DND-41 (cell line): ENCODE data around the gene HMGXB3.

ENCODE experiments used
- CTCF ChIP-seq: IDR thresholded peaks from 2 replicates; pipeline ENCODE4 v1.5.1; 2012; ENCODE audit warnings: borderline replicate concordance, low read length, moderate library complexity, mild to moderate bottlenecking; ENCODE audit not compliant: poor library complexity, severe bottlenecking; ENCODE audit errors: extremely low read depth
- EZH2 ChIP-seq: IDR thresholded peaks from 3 replicates; pipeline ENCODE4 v1.6.1; 2012; ENCODE audit warnings: borderline replicate concordance, low read depth, mild to moderate bottlenecking, moderate library complexity, low read length, inconsistent platforms; ENCODE audit not compliant: severe bottlenecking

DNA sequence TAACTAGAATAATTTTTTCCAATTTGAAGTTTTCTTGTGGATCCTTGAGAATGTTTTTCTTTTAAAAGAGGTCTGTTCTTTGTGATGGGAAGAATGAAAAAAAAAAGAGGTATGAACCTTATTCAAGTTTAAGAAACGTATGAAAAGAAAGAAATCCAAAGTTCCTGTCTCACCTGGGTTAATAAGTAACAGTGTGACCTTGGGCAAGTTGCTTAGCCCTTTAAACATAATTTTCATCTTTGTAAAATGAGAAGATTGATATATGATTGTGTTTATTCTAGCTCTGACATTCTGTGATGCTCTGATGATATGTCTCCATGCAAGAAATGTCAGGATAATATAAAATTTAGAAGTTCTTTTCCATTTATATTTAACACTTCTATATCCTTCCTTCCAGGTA, 20.6 kb upstream of the HMGXB3 start:
- TF ChIP-seq CTCF (no peak), EZH2 (no peak)
